Measurements from ENCODE around the gene PTN.

GRCh38 chr7:137262599-137262998 is 80.9 kb downstream of the PTN start:
- TF ChIP-seq CTCF (IDR thresholded peaks at IDR 0.05) = no peak
- TF ChIP-seq POLR2A (IDR thresholded peaks at IDR 0.05) = no peak
